ENCODE results near the gene ECM2. TPM values are rescaled to one million over a fixed set of nuclear protein-coding genes. Genes with fewer than 3 reads are reported as not detected.

ECM2 gene
- total RNA-seq, 4 donors from 2014 or later: 4.9 to 15.2 (median 12.6) TPM

DNA sequence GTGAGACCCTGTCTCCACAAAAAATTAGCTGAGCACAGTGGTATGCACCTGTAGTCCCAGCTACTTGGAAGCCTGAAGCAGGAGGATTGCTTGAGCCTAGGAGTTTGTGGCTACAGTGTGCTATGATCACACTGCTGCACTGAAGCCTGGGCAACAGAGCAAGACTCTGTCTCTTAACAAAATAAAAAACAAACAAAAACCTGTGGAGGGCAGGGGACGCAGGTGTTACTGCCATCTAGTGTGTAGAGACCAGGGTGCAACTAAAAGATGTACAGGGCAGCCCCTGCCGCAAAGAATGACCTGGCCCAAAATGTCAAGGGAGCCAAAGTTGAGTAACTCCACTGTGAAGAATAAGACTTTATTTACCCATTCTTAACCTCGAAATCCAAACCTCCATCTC is 80.6 kb downstream of the ECM2 start:
- no peaks in the 10 kb centered on the region for H3K36me3 ChIP-seq
- WGBS, 2 donors: 70 to 85% methylated on average over 3 of the region's 3 CpGs
- no peaks in the 10 kb centered on the region for H3K27me3 ChIP-seq
- H3K27ac ChIP-seq: no peak overlapping the region
- H3K9me3 ChIP-seq: no peaks in the 10 kb centered on the region
- TF ChIP-seq POLR2A (IDR thresholded peaks at IDR 0.05): no peak
- TF ChIP-seq, protein P1, sequence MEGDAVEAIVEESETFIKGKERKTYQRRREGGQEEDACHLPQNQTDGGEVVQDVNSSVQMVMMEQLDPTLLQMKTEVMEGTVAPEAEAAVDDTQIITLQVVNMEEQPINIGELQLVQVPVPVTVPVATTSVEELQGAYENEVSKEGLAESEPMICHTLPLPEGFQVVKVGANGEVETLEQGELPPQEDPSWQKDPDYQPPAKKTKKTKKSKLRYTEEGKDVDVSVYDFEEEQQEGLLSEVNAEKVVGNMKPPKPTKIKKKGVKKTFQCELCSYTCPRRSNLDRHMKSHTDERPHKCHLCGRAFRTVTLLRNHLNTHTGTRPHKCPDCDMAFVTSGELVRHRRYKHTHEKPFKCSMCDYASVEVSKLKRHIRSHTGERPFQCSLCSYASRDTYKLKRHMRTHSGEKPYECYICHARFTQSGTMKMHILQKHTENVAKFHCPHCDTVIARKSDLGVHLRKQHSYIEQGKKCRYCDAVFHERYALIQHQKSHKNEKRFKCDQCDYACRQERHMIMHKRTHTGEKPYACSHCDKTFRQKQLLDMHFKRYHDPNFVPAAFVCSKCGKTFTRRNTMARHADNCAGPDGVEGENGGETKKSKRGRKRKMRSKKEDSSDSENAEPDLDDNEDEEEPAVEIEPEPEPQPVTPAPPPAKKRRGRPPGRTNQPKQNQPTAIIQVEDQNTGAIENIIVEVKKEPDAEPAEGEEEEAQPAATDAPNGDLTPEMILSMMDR (IDR thresholded peaks at IDR 0.05): no peak
- no peak overlapping the region for H3K4me3 ChIP-seq (replicated peaks in 1 of 3)
- intact Hi-C loops (cut with DNase I): no loop called here
- H3K4me1 ChIP-seq: no peaks in the 10 kb centered on the region
- DNase-seq: no peak

DNA sequence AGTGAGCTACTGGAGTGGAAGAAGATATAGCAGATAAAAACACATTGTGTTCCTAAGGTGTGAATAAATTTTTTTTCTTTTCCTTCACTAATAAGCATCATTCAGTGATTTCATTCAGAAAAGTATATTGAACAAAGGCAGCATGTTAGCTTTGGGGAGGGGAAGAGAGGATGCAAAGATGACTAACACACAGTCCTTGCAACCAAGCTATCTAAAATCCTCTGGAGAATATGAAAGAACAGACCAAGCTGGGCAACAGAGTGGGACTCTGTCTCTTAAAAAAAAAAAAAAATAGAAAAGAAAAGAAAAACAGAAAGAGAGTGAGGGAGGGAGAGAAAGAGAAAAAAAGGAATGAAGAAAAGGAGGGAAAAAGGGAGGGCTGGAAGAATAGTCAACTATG is 89.3 kb downstream of the ECM2 start:
- Histone ChIP-seq H3K9me3 (no peaks in the 10 kb centered on the region), H3K27ac (no peak overlapping the region), H3K4me1 (peaks cover 0 to 7% of the 10 kb centered on the region in 2 donors), H3K27me3 (no peaks in the 10 kb centered on the region), H3K4me3 (replicated peaks in 1 of 3) (no peak overlapping the region), H3K36me3 (no peaks in the 10 kb centered on the region)
- TF ChIP-seq, protein P1 (IDR thresholded peaks at IDR 0.05): no peak
- no peak for TF ChIP-seq POLR2A (IDR thresholded peaks at IDR 0.05)
- no peak for DNase-seq
- intact Hi-C loops (cut with DNase I): no loop called here

Small RNA genes within 50 kb of the gene (microRNA-seq; reads per million reads assigned to microRNA genes)
- gene MIR4670: not detected

Small RNA genes within 50 kb of the gene (small RNA-seq; reads per million reads assigned to genes)
- gene AL157827.1: not detected
- not detected for gene MIR4670

Other genes starting within 250 kb of the ECM2 start
- gene IARS1, start 242.3 kb downstream of the ECM2 start, total RNA-seq: 100 to 1,000 TPM in 2 of 4 donors, 10 to 100 TPM in 2; 85.2 to 317 (median 110) TPM
- gene NOL8, start 210.6 kb downstream of the ECM2 start, total RNA-seq: 10 to 100 TPM; 30.0 to 38.2 (median 33.6) TPM
- 10 to 100 TPM in 1 of 4 donors, 1 to 10 TPM in 3; 1.5 to 11.6 (median 5.5) TPM for gene CENPP, start 210.0 kb downstream of the ECM2 start, total RNA-seq
- 10 to 100 TPM in 3 of 4 donors, 1 to 10 TPM in 1; 4.5 to 20.8 (median 16.1) TPM for gene OGN, start 131.4 kb downstream of the ECM2 start, total RNA-seq
- gene OMD, start 111.5 kb downstream of the ECM2 start, total RNA-seq: 10 to 100 TPM in 3 of 4 donors, 1 to 10 TPM in 1; 6.0 to 52.4 (median 16.6) TPM
- 10 to 100 TPM in 1 of 4 donors, 1 to 10 TPM in 3; 2.4 to 15.3 (median 7.4) TPM for gene ASPN, start 53.5 kb downstream of the ECM2 start, total RNA-seq
- 10 to 100 TPM in 2 of 4 donors, 1 to 10 TPM in 2; 6.3 to 12.2 (median 10.2) TPM for gene IPPK, start 134.1 kb upstream of the ECM2 start, total RNA-seq
- 10 to 100 TPM; 26.1 to 33.3 (median 28.2) TPM for gene BICD2, start 228.8 kb upstream of the ECM2 start, total RNA-seq

Measured in thyroid gland (tissue), 4 donors.